Fibroblast of lung (primary cell): ENCODE measurements around the gene SC5D. TPM values are rescaled to one million over a fixed set of nuclear protein-coding genes. Genes with fewer than 3 reads are reported as not detected.

ENCODE experiments used
- DNase-seq, 2 donors: peaks; one replicate each; pipeline versions ENCODE4 v3.0.0 to v3.0.0-alpha.2; 2010; ENCODE audit warnings: low read depth in 2 of 2
- H2AFZ ChIP-seq: 2 replicates; pipeline ENCODE4 v1.5.1; 2012; ENCODE audit warnings: low read length, control low read depth, inconsistent platforms
- H3K27ac ChIP-seq: 2 replicates; pipeline ENCODE4 v1.5.1; 2011; ENCODE audit warnings: low read length, control low read depth; ENCODE audit not compliant: insufficient read depth
- H3K27me3 ChIP-seq: 2 replicates; pipeline ENCODE4 v1.5.1; 2011; ENCODE audit warnings: mild to moderate bottlenecking, low read length; ENCODE audit not compliant: control insufficient read depth, insufficient read depth
- H3K36me3 ChIP-seq: 2 replicates; pipeline ENCODE4 v1.5.1; 2011; ENCODE audit warnings: low read length; ENCODE audit not compliant: control insufficient read depth, insufficient read depth
- H3K4me1 ChIP-seq: 2 replicates; pipeline ENCODE4 v1.5.1; 2011; ENCODE audit warnings: low read length; ENCODE audit not compliant: control insufficient read depth, insufficient read depth; ENCODE audit errors: extremely low read depth
- H3K4me2 ChIP-seq: 2 replicates; pipeline ENCODE4 v1.5.1; 2011; ENCODE audit warnings: low read length, control low read depth; ENCODE audit not compliant: insufficient read depth; ENCODE audit errors: extremely low read depth
- H3K4me3 ChIP-seq, 4 experiments: fragments of 200-600 bp in 1 of 4; sonication (generic) in 1 of 4; replicated peaks in 1 of 4; 2 replicates each; pipeline ENCODE4 v1.5.1; 2011 to 2016; ENCODE audit warnings: low read length in 4 of 4, low read depth in 3 of 4, mild to moderate bottlenecking in 3 of 4, control low read depth in 2 of 4, inconsistent platforms in 1 of 4, mixed read lengths in 1 of 4; ENCODE audit not compliant: insufficient read depth in 1 of 4; ENCODE audit errors: control extremely low read depth in 1 of 4
- H3K79me2 ChIP-seq: 2 replicates; pipeline ENCODE4 v1.5.1; 2012; ENCODE audit warnings: mild to moderate bottlenecking, low read length, inconsistent platforms; ENCODE audit not compliant: control insufficient read depth, insufficient read depth
- H3K9ac ChIP-seq: 2 replicates; pipeline ENCODE4 v1.5.1; 2011; ENCODE audit warnings: mild to moderate bottlenecking, low read length, control low read depth; ENCODE audit not compliant: insufficient read depth
- H3K9me3 ChIP-seq: 2 replicates; pipeline ENCODE4 v1.5.1; 2012; ENCODE audit warnings: low read depth, low read length; ENCODE audit not compliant: control insufficient read depth, insufficient read depth
- H4K20me1 ChIP-seq: 2 replicates; pipeline ENCODE4 v1.5.1; 2011; ENCODE audit warnings: low read length; ENCODE audit not compliant: control insufficient read depth, insufficient read depth; ENCODE audit errors: extremely low read depth
- EZH2 ChIP-seq: IDR thresholded peaks from 2 replicates; pipeline ENCODE4 v1.5.1; 2012; ENCODE audit warnings: low read length, control low read depth, mild to moderate bottlenecking; ENCODE audit errors: missing control alignments
- polyA plus RNA-seq, 2 donors: library from polyadenylated mRNA; depleted of rRNA in 1 of 2; stranded (reverse) in 1 of 2; unstranded in 1 of 2; fragments of >200 nt; gene quantifications; 2 replicates each; pipeline ENCODE4 v1.2.1, GENCODE V29; 2011 to 2012; ENCODE audit warnings: missing spikeins in 1 of 2
- total RNA-seq: library from RNA; depleted of rRNA; stranded (reverse); fragments of >200 nt; gene quantifications from 2 replicates; pipeline ENCODE4 v1.2.1, GENCODE V29; 2014
- TF ChIP-seq, protein P1 (sequence below), 2 donors: IDR thresholded peaks in 1 of 2; conservative IDR thresholded peaks in 1 of 2; 1 replicate in 1 of 2; 2 replicates in 1 of 2; pipeline ENCODE4 v1.5.1; 2011 to 2012; ENCODE audit warnings: low read length in 2 of 2, control low read depth in 1 of 2, inconsistent platforms in 1 of 2, low read depth in 1 of 2, mild to moderate bottlenecking in 1 of 2

Gene SC5D
- total and polyA plus RNA-seq, 2 donors (not counting 1 experiment from before 2014, with no cell fraction given): 102 to 112 TPM

DNA sequence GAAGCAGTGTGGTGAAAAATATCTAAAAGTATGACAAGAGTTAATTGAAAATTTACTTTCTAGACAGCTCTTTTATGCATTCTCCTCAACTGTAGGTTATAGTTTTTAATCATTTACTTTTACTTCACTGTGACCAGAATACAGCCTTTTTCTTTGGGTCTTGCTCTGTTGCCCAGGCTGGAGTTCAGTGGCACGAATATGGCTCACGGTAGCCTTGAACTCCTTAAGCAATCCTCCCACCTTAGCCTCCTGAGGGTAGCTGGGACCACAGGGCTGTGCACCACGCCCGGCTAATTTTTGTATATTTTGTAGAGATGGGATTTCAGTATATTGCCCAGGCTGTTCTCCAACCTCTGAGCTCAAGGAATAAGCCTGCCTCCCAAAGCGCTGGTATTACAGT is 5.3 kb downstream of the SC5D start:
- Histone ChIP-seq H3K79me2 (peaks cover 34% of the 10 kb centered on the region), H3K9me3 (no peaks in the 10 kb centered on the region), H3K36me3 (no peaks in the 10 kb centered on the region), H3K27me3 (no peaks in the 10 kb centered on the region), H2AFZ (no peak overlapping the region), H3K27ac (no peak overlapping the region), H3K4me3 (no peak overlapping the region), H4K20me1 (peaks cover 3% of the 10 kb centered on the region), H3K4me2 (no peak overlapping the region), H3K4me1 (peaks cover 2% of the 10 kb centered on the region), H3K9ac (no peak overlapping the region)
- DNase-seq: no peak
- no peak for TF ChIP-seq EZH2
- TF ChIP-seq, protein P1, sequence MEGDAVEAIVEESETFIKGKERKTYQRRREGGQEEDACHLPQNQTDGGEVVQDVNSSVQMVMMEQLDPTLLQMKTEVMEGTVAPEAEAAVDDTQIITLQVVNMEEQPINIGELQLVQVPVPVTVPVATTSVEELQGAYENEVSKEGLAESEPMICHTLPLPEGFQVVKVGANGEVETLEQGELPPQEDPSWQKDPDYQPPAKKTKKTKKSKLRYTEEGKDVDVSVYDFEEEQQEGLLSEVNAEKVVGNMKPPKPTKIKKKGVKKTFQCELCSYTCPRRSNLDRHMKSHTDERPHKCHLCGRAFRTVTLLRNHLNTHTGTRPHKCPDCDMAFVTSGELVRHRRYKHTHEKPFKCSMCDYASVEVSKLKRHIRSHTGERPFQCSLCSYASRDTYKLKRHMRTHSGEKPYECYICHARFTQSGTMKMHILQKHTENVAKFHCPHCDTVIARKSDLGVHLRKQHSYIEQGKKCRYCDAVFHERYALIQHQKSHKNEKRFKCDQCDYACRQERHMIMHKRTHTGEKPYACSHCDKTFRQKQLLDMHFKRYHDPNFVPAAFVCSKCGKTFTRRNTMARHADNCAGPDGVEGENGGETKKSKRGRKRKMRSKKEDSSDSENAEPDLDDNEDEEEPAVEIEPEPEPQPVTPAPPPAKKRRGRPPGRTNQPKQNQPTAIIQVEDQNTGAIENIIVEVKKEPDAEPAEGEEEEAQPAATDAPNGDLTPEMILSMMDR (conservative IDR thresholded peaks at IDR 0.05 in 1 of 2, IDR thresholded peaks at IDR 0.05 in 1 of 2; ENCODE audit: low read depth in 1 of 2, low read length in 2 of 2): no peak

GRCh38 chr11:121298774-121299173 is 6.2 kb downstream of the SC5D start:
- Histone ChIP-seq H3K4me1 (peaks cover 2% of the 10 kb centered on the region), H3K9me3 (no peaks in the 10 kb centered on the region), H3K79me2 (peaks cover 29% of the 10 kb centered on the region), H4K20me1 (peaks cover 3% of the 10 kb centered on the region), H3K9ac (no peak overlapping the region), H3K27ac (no peak overlapping the region), H3K4me3 (no peak overlapping the region), H3K27me3 (no peaks in the 10 kb centered on the region), H2AFZ (no peak overlapping the region), H3K4me2 (no peak overlapping the region), H3K36me3 (no peaks in the 10 kb centered on the region)
- TF ChIP-seq, protein P1 (conservative IDR thresholded peaks at IDR 0.05 in 1 of 2, IDR thresholded peaks at IDR 0.05 in 1 of 2; ENCODE audit: low read depth in 1 of 2, low read length in 2 of 2): no peak
- TF ChIP-seq EZH2: no peak
- no peak for DNase-seq

DNA sequence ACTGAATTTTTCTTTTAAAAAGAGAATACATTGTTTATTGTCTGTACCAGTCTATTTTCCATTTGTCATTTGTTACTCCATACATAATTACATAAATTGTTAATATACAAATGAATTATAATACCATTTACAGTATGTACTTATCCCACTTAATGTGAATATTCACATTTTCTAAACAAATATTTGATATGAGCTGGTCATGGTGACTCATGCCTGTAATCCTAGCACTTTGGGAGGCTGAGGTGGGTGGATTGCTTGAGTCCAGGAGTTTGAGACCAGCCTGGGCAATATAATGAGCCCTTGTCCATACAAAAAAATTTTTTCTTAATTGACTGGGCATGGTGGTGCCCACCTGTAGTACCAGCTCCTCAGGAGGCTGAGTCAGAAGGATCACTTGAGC is 6.8 kb downstream of the SC5D start:
- Histone ChIP-seq H3K27ac (no peak overlapping the region), H3K79me2 (peaks cover 24% of the 10 kb centered on the region), H3K27me3 (no peaks in the 10 kb centered on the region), H3K4me1 (peaks cover 2% of the 10 kb centered on the region), H3K4me2 (no peak overlapping the region), H4K20me1 (peaks cover 3% of the 10 kb centered on the region), H3K36me3 (no peaks in the 10 kb centered on the region), H3K9ac (no peak overlapping the region), H3K4me3 (no peak overlapping the region), H2AFZ (no peak overlapping the region), H3K9me3 (no peaks in the 10 kb centered on the region)
- no peak for TF ChIP-seq EZH2
- TF ChIP-seq, protein P1 (conservative IDR thresholded peaks at IDR 0.05 in 1 of 2, IDR thresholded peaks at IDR 0.05 in 1 of 2; ENCODE audit: low read depth in 1 of 2, low read length in 2 of 2): no peak
- DNase-seq: no peak
